ENCODE data around the gene SUPT20HL2. TPM values are rescaled to one million over a fixed set of nuclear protein-coding genes. Genes with fewer than 3 reads are reported as not detected.

SUPT20HL2 gene
- total RNA-seq, 4 donors from 2014 or later = not detected

- no peak overlapping the region for H3K27ac ChIP-seq
These were observed 7.4 kb downstream of the SUPT20HL2 start for GRCh38 chrX:24306440-24306839.

GRCh38 chrX:24305905-24306304 lies 8.0 kb downstream of the SUPT20HL2 start:
- Histone ChIP-seq H3K9me3 (no peaks in the 10 kb centered on the region), H3K4me3 (no peak overlapping the region), H3K4me1 (no peaks in the 10 kb centered on the region), H3K36me3 (no peaks in the 10 kb centered on the region), H3K27ac (no peak overlapping the region), H3K27me3 (no peaks in the 10 kb centered on the region)
- no peak for ATAC-seq
- TF ChIP-seq POLR2A (IDR thresholded peaks at IDR 0.05) (no peak), EP300 (IDR thresholded peaks at IDR 0.05) (no peak), POLR2AphosphoS5 (IDR thresholded peaks at IDR 0.05) (no peak), CTCF (IDR thresholded peaks at IDR 0.05) (no peak)
- 28 to 67% methylated on average over 3 to 7 of the region's 7 CpGs for WGBS, 2 donors (ENCODE audit: low coverage in 1 of 2)

More at GRCh38 chrX:24306440-24306839, 7.4 kb downstream of the SUPT20HL2 start:
- Histone ChIP-seq H3K27me3 (no peaks in the 10 kb centered on the region), H3K4me3 (no peak overlapping the region), H3K9me3 (no peaks in the 10 kb centered on the region), H3K36me3 (no peaks in the 10 kb centered on the region), H3K4me1 (no peaks in the 10 kb centered on the region)
- TF ChIP-seq CTCF (IDR thresholded peaks at IDR 0.05) (no peak), POLR2A (IDR thresholded peaks at IDR 0.05) (no peak), EP300 (IDR thresholded peaks at IDR 0.05) (no peak), POLR2AphosphoS5 (IDR thresholded peaks at IDR 0.05) (no peak)
- 20 to 33% methylated on average over 2 to 3 of the region's 6 CpGs for WGBS, 2 donors (ENCODE audit: low coverage in 1 of 2)
- no peak for ATAC-seq

DNA sequence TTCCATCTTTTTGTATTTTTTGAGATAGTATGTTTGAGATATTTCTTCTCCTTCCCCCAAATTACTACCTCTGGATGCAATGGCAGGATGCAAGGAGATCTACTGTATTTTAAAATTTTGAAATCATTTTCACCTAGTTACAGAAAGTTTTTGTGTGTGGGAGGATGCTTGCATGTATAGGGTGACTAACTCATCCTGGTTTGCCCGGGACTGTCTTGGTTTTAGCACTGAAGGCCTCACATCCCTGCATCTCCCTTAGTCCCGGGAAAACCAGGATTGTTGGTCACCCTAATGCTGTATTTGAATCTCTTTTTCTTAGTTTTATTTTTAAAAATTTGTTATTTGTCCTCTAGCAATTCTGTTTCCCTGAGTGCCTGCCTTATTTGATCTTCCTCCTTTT lies 12.1 kb downstream of the SUPT20HL2 start:
- H3K27ac ChIP-seq = no peak overlapping the region
- no peak for ATAC-seq
- no peaks in the 10 kb centered on the region for H3K9me3 ChIP-seq
- H3K4me3 ChIP-seq = no peak overlapping the region
- WGBS, 2 donors (ENCODE audit: low coverage in 1 of 2) = 79% methylated on average over 2 of the region's 2 CpGs; no CpG with 5 or more reads in 1 of the 2 donors
- no peaks in the 10 kb centered on the region for H3K27me3 ChIP-seq
- no peaks in the 10 kb centered on the region for H3K36me3 ChIP-seq
- TF ChIP-seq POLR2AphosphoS5 (IDR thresholded peaks at IDR 0.05) (no peak), CTCF (IDR thresholded peaks at IDR 0.05) (no peak), EP300 (IDR thresholded peaks at IDR 0.05) (no peak), POLR2A (IDR thresholded peaks at IDR 0.05) (no peak)
- no peaks in the 10 kb centered on the region for H3K4me1 ChIP-seq

GRCh38 chrX:24301060-24301459 lies 12.8 kb downstream of the SUPT20HL2 start:
- ATAC-seq = no peak

More at GRCh38 chrX:24301060-24301459, 12.8 kb downstream of the SUPT20HL2 start:
- WGBS, 2 donors (ENCODE audit: low coverage in 1 of 2) = 78% methylated on average over 1 of the region's 1 CpG; no CpG with 5 or more reads in 1 of the 2 donors
- H3K4me3 ChIP-seq = no peak overlapping the region
- H3K27ac ChIP-seq = no peak overlapping the region
- no peaks in the 10 kb centered on the region for H3K4me1 ChIP-seq
- no peaks in the 10 kb centered on the region for H3K27me3 ChIP-seq
- TF ChIP-seq POLR2AphosphoS5 (IDR thresholded peaks at IDR 0.05) (no peak), POLR2A (IDR thresholded peaks at IDR 0.05) (no peak), CTCF (IDR thresholded peaks at IDR 0.05) (no peak), EP300 (IDR thresholded peaks at IDR 0.05) (no peak)
- no peaks in the 10 kb centered on the region for H3K9me3 ChIP-seq
- H3K36me3 ChIP-seq = no peaks in the 10 kb centered on the region

All from gastroesophageal sphincter (tissue), 4 donors.